ENCODE measurements around the gene SPATC1L.

Gene SPATC1L

DNA sequence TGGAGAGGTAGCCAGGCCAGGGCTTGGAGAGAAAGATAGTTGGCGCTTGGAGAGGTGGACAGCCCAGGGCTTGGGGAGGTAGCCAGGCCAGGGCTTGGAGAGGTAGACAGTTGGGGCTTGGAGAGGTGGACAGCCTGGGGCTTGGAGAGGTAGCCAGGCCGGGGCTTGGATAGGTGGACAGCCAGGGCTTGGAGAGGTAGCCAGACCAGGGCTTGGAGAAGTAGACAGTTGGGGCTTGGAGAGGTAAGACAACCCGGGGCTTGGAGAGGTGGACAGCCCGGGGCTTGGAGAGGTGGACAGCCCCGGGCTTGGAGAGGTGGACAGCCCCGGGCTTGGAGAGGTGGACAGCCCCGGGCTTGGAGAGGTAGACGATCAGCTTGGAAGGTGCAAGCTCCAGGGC is 36.6 kb upstream of the SPATC1L start:
- no peak for DNase-seq (ENCODE audit: low read depth in 1 of 2, low spot score in 1 of 2)
- in situ Hi-C loops (cut with HindIII; ENCODE audit: low pct_unique_long_range_greater_than_20kb, low sequenced_read_pairs), result no loop called here
- TF ChIP-seq JUND (IDR thresholded peaks at IDR 0.05; ENCODE audit: low read depth), result no peak

DNA sequence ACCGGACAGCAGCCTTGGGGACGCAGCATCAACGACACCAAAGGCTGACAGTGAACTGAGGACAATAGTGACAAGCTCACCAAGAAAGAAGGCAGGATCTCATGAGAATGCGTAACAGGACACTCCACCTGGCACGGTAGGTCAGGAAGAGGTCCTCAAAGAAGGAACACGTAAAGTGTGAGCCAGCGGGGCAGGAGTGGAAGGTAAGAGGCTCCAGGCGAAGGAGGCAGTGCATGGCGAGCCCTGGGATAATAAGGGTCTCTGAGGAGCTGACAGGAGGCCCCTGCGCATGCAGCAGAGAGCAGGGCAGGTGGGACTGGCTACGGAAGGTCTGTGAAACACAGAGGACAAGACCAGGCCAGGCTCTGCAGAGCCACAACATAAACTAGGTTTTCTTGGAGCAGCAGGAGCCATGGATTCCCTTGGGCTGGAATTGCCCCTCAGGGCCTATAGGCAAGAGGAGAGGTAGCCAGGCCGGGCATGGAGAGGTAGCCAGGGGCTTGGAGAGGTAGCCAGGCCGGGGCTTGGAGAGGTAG is 36.1 kb upstream of the SPATC1L start:
- DNase-seq (ENCODE audit: low read depth in 1 of 2, low spot score in 1 of 2), result no peak
- in situ Hi-C loops (cut with HindIII; ENCODE audit: low pct_unique_long_range_greater_than_20kb, low sequenced_read_pairs), result no loop called here
- no peak for TF ChIP-seq JUND (IDR thresholded peaks at IDR 0.05; ENCODE audit: low read depth)

DNA sequence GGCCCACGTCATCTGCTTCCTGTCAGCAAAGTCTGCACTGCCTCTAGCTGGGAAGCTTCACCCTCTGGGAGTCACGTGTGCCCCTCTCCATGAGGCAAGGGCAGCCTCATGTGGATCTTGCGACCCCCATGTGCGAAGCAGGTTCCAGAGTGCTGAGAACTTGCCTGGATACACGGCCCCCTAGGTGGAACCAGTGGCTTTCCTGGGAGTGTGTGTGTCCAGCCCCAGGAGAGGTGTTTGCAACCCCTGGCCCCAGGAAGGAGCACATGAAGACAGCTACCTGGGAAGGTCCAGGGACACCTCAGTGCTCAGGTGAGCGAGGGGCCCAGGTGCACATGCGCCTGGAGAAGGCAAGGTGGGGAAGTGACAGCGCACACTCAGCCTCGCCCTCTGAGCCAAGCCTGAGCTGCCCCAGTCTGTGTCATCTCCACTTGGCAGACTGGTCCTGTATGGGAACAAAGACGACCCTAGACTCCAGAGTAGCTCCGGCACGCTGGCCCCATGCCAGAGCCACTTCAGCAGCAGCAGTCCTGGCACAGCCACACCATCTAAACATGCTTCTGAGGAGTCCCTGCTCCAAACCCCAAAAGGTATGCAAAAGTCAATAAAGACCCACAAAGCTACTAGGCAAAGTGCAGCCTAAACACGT is 35.5 kb upstream of the SPATC1L start:
- no peak for DNase-seq (ENCODE audit: low read depth in 1 of 2, low spot score in 1 of 2)
- TF ChIP-seq JUND (IDR thresholded peaks at IDR 0.05; ENCODE audit: low read depth), result no peak
- in situ Hi-C loops (cut with HindIII; ENCODE audit: low pct_unique_long_range_greater_than_20kb, low sequenced_read_pairs), result no loop called here

DNA sequence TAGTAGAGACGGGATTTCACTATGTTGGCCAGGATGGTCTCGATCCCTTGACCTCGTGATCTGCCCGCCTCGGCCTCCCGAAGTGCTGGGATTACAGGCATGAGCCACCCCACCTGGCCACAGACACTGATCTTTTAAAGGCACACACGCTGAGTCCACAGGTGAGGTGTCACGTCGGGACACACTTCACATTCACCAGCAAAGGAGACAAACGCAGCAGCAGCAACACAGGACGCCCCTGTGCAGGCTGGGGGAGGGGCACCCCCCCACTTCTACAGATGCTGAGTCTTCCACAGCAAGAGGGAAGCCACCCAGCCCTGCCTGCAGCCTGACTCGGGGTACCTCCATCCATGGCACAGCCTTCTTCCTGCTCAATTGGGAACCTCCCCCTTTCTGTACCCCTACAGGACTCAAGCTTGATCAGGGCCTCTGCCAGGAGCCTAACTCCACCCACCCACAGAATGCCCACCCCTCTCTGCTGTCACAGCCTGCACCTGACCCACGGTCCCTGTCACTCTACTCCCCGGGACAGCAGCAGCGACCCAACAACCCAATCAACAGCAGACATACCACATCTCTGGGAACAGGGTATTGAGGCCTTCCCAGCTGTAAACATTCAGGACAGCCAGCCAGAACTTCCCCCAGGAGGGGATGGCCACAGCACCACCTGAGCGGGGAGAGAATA is 34.8 kb upstream of the SPATC1L start:
- in situ Hi-C loops (cut with HindIII; ENCODE audit: low pct_unique_long_range_greater_than_20kb, low sequenced_read_pairs), result no loop called here
- TF ChIP-seq JUND (IDR thresholded peaks at IDR 0.05; ENCODE audit: low read depth), result no peak

DNA sequence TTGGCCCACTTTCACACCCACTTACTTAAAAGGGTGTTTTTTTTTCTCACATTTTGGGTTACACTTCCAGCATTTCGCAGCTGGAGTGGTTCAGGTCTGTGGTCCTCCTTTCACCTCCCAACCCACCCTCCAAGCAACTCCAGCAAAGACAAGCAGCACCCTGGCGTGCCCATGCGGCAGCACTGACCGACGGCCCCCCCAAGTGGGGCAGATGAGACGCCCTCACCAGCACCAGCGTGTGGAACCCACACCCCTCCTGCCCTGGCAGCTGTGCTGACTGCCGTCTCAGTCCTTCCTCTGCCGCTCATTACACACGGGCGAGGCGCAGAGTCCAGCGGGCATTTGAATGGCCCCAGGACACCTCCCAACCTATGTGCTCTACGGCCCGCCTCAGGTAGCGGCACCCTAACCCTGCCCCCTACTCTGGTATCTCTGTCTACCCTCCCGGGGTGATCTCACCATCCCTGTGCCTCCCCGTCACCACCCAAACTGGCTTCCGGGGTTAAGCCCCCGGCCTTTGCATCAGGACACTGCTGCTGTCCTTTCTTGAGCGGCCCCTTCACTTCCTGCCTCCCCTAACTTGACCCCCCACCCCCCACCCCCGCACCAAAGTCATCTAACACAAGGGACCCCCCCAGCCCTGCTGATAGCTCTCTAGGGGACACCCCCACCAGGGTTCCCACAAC is 33.4 kb upstream of the SPATC1L start:
- TF ChIP-seq JUND (IDR thresholded peaks at IDR 0.05; ENCODE audit: low read depth), result no peak
- DNase-seq (ENCODE audit: low read depth in 1 of 2, low spot score in 1 of 2), result no peak
- in situ Hi-C loops (cut with HindIII; ENCODE audit: low pct_unique_long_range_greater_than_20kb, low sequenced_read_pairs), result no loop called here

More for the DNA sequence above, 34.8 kb upstream of the SPATC1L start:
- DNase-seq (ENCODE audit: low read depth in 1 of 2, low spot score in 1 of 2), result no peak

DNA sequence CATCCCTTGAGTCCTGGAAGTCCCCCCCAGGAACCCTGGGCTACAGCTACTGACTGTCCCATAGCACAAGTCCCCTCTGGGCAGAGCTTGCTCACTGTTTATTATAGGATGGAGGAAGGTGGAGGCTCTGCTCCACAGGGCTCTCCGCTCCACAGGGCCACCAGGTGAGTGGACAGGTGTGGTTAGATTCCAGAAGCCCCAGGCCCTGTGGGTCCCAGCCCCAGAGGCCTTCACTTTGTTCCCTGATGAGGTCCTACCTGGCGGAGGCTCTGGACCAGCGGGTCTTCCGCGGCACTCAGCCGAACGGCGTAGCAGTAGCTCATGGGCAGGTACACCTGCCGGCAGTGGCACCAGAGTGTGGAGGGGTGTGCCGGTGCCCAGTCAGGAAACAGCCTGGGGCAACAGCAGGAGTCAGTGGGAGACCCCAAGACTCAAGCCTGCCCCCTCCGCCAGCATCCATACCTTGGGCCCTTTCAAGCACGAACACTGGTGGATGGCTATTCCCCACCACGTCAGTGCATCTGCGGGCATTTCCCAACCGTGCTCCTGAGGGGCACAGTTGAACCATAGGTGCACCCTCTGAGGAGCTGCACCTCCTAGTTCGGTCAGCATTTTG is 32.0 kb upstream of the SPATC1L start:
- in situ Hi-C loops (cut with HindIII; ENCODE audit: low pct_unique_long_range_greater_than_20kb, low sequenced_read_pairs), result no loop called here
- no peak for TF ChIP-seq JUND (IDR thresholded peaks at IDR 0.05; ENCODE audit: low read depth)
- no peak for DNase-seq (ENCODE audit: low read depth in 1 of 2, low spot score in 1 of 2)

DNA sequence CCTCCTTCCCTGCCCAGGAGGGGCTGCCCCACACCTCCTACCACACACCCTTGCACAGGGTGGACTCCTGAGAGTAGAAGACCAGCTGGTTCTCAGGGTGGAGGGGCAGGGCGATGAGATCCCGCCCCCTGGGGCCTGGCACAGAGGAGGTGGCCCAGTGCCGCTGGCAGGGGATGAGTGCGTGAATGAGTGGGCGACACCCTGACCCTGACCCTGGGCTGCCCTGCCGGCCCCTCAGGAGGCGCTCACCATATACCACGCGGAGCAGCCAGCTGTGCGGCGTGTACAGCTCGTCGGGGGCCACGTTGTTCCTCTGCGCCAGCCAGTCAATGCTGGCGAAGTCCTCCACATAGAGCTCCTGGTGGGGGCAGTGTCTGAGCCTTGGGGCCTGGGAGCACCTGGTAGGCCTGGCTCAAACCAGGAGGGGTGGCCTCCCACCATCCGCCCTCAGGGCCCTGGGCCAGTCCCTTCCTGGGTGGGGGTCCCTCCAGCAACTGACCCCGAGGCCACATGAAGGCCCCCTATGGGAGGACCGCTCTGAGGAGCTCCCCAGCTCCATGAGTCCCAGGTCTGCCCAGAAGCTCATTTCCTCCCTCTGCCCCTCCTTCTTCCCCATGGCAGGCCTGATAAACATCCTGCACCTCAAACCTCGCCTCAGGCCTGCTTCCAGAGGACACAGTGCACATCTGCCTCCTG is 31.3 kb upstream of the SPATC1L start:
- TF ChIP-seq JUND (IDR thresholded peaks at IDR 0.05; ENCODE audit: low read depth), result no peak
- in situ Hi-C loops (cut with HindIII; ENCODE audit: low pct_unique_long_range_greater_than_20kb, low sequenced_read_pairs), result no loop called here
- DNase-seq (ENCODE audit: low read depth in 1 of 2, low spot score in 1 of 2), result no peak

DNA sequence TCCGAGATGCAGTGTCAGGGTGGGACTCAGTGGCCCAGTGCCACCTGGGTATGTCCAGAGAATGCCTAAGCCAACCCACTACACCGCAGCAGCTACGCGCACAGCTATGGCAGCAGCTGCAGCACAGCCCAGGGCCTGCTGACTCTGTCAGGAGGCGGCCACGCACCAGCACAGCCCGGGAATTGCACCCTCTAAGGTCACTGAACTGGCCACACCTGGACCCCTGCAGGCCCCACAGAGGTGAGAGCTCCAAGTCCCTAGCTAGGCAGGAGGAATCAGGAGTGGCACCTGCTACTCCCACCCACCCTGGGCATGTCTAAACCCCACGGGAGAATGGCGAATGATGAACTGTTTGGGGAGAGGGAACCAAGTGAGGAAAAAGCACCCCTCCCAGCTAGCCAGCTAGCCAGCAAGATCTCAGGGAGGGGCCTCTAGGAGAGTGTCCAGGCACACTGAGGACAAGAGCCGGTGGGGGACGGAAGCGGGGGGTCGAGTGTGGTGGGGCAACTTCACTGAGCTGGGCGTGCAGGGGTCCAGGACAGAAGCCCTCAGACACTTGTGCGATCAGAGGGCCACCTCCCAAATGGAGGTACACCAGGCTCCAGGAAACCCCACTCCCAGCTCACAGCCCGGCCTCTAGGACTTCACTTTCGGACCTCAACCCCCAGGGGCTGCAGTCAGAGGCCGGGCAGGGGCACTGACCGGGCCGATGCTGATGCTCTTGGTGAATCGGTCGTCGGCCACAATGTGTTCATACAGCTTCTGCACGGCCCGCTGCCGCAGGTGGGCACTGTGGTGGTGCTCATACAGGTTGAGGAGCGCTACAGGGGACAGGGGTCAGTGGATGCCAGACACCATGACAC is 30.4 kb upstream of the SPATC1L start:
- in situ Hi-C loops (cut with HindIII; ENCODE audit: low pct_unique_long_range_greater_than_20kb, low sequenced_read_pairs), result no loop called here
- DNase-seq (ENCODE audit: low read depth in 1 of 2, low spot score in 1 of 2), result no peak
- TF ChIP-seq JUND (IDR thresholded peaks at IDR 0.05; ENCODE audit: low read depth), result no peak

DNA sequence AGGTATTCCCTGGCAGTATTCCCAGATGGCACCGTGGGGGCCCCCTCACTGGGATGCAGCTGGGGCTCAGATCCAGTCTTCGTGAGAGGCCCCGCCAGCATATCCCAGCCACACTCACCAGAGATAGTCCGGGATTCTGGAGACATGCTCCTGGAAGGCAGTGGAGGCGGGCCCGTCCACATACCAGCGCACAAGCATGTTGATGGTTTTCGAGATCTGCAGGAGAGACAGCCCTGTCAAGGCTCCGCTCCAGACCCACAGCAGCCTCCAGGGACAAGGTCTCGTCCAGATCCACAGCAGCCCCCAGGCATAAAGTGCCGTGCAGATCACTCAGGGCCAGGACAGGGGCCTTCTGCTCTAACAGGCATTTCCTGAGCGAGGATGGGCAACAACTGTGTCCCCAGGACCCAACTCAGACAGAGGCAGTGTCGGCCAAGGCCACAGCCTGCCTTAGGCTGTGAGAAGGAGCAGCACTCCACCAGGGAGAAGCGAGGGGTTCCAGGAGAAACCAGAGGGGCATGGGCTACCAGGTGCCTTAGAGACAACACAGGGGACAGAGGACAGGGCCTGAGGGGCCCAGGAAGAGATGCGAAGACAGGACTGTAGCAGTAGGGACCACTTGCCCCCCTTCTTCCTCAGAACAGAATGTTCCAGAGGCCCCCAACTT is 29.5 kb upstream of the SPATC1L start:
- TF ChIP-seq JUND (IDR thresholded peaks at IDR 0.05; ENCODE audit: low read depth), result no peak
- in situ Hi-C loops (cut with HindIII; ENCODE audit: low pct_unique_long_range_greater_than_20kb, low sequenced_read_pairs), result no loop called here
- DNase-seq (ENCODE audit: low read depth in 1 of 2, low spot score in 1 of 2), result no peak

DNA sequence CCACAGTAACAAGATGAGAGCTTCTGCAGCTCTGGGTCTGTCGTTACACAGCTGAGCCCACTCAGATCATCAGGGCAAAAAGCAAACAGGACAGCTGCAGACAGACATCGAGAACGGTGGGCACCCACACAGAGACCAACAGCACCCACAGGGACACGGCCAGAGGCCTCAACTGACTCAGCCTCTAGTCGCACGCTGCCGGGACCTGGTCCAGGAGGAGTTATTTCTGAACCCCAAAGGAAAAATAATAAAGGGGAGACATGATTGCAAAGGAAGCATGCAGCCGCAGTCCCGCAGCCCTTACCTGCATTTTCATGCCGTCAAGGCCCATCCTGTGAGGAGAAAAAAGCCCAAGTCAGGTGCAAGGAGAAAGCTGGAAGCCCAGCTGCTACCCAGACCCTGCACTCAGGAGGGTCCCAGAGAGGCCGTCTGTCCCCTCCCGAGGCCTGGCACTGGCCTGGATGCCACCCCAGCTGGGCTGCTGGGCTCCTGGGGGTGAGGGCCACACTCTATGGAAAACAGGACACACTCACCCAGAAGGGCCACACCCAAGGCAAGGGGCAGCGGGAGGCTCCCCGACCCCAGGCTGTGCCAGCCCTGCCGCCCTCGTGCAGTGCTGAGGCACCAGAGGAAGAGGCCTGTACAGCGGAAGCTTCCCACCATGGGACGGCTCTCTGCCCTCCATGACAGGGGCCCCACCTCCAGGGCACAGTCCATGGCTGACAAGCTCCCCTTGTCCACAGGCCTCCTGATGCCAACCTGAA is 28.6 kb upstream of the SPATC1L start:
- in situ Hi-C loops (cut with HindIII; ENCODE audit: low pct_unique_long_range_greater_than_20kb, low sequenced_read_pairs), result no loop called here
- TF ChIP-seq JUND (IDR thresholded peaks at IDR 0.05; ENCODE audit: low read depth), result no peak

More for the DNA sequence above, 28.6 kb upstream of the SPATC1L start:
- DNase-seq (ENCODE audit: low read depth in 1 of 2, low spot score in 1 of 2), result no peak
